CD14-positive monocyte (primary cell): ENCODE results near the gene KCNH1. TPM values are rescaled to one million over a fixed set of nuclear protein-coding genes. Genes with fewer than 3 reads are reported as not detected.

Experiments
- DNase-seq, 3 donors: peaks; one replicate each; pipeline ENCODE4 v3.0.0-alpha.2; 2011 to 2022
- H2AFZ ChIP-seq: 2 replicates; pipeline ENCODE4 v1.6.0; 2012; ENCODE audit warnings: mild to moderate bottlenecking, low read depth, low read length, inconsistent platforms; ENCODE audit not compliant: insufficient read depth, poor library complexity, severe bottlenecking
- H3K27ac ChIP-seq, 2 donors: 1 replicate in 1 of 2; 2 replicates in 1 of 2; pipeline ENCODE4 v1.5.1; 2012 to 2013; ENCODE audit warnings: low read length in 2 of 2, control low read depth in 1 of 2, inconsistent platforms in 1 of 2, low read depth in 1 of 2, mild to moderate bottlenecking in 1 of 2
- H3K27me3 ChIP-seq, 2 donors: one replicate each; pipeline versions ENCODE4 v1.6.0 to v1.6.1; 2011 to 2013; ENCODE audit warnings: low read length in 2 of 2; ENCODE audit not compliant: control insufficient read depth in 2 of 2, insufficient read depth in 2 of 2
- H3K36me3 ChIP-seq, 2 donors: replicated peaks in 1 of 2; 1 replicate in 1 of 2; 2 replicates in 1 of 2; pipeline versions ENCODE4 v1.5.1 to v1.6.1; 2012 to 2013; ENCODE audit warnings: low read length in 2 of 2, control low read depth in 1 of 2, inconsistent platforms in 1 of 2, mild to moderate bottlenecking in 1 of 2; ENCODE audit not compliant: insufficient read depth in 2 of 2, control insufficient read depth in 1 of 2
- H3K4me1 ChIP-seq, 2 donors: 1 replicate in 1 of 2; 2 replicates in 1 of 2; pipeline versions ENCODE4 v1.5.1 to v1.6.1; 2012 to 2013; ENCODE audit warnings: low read length in 2 of 2, control low read depth in 1 of 2, inconsistent platforms in 1 of 2, mild to moderate bottlenecking in 1 of 2, moderate library complexity in 1 of 2; ENCODE audit not compliant: insufficient read depth in 2 of 2, control insufficient read depth in 1 of 2
- H3K4me2 ChIP-seq: replicated peaks from 2 replicates; pipeline ENCODE3; 2012; ENCODE audit warnings: low read length, moderate library complexity, mild to moderate bottlenecking; ENCODE audit not compliant: poor library complexity, severe bottlenecking; ENCODE audit errors: extremely low read depth
- H3K4me3 ChIP-seq, 3 experiments: fragments of 200-600 bp in 1 of 3; sonication (generic) in 1 of 3; replicated peaks in 1 of 3; 1 replicate in 2 of 3; 2 replicates in 1 of 3; pipeline ENCODE4 v1.5.1; 2011 to 2013; ENCODE audit warnings: low read length in 3 of 3, mild to moderate bottlenecking in 3 of 3, control low read depth in 2 of 3, low read depth in 2 of 3, inconsistent platforms in 1 of 3, moderate library complexity in 1 of 3
- H3K79me2 ChIP-seq: 2 replicates; pipeline ENCODE4 v1.6.0; 2012; ENCODE audit warnings: mild to moderate bottlenecking, control low read depth, inconsistent platforms, low read length, moderate library complexity; ENCODE audit not compliant: insufficient read depth
- H3K9ac ChIP-seq: 2 replicates; pipeline ENCODE4 v1.6.0; 2017; ENCODE audit warnings: low read length, mild to moderate bottlenecking; ENCODE audit not compliant: insufficient read depth, poor library complexity, severe bottlenecking
- H3K9me3 ChIP-seq, 2 donors: replicated peaks in 1 of 2; 1 replicate in 1 of 2; 2 replicates in 1 of 2; pipeline versions ENCODE4 v1.5.1 to v1.6.1; 2012 to 2013; ENCODE audit warnings: low read length in 2 of 2, control low read depth in 1 of 2; ENCODE audit not compliant: control insufficient read depth in 1 of 2, insufficient read depth in 1 of 2
- H4K20me1 ChIP-seq: 2 replicates; pipeline ENCODE4 v1.6.0; 2012; ENCODE audit warnings: mild to moderate bottlenecking, low read length, control low read depth, moderate library complexity; ENCODE audit not compliant: insufficient read depth
- H3K27ac Mint-ChIP-seq, 7 donors: one replicate each; pipeline ENCODE4 v1.8.0; 2020; ENCODE audit warnings: mild to moderate bottlenecking in 7 of 7, mixed read lengths in 7 of 7, moderate library complexity in 6 of 7, inconsistent platforms in 2 of 7
- H3K27me3 Mint-ChIP-seq, 3 donors: one replicate each; pipeline ENCODE4 v1.8.0; 2021 to 2022; ENCODE audit warnings: low read depth in 3 of 3, mild to moderate bottlenecking in 3 of 3, mixed read lengths in 3 of 3, moderate library complexity in 3 of 3, inconsistent platforms in 1 of 3
- H3K36me3 Mint-ChIP-seq, 2 donors: one replicate each; pipeline ENCODE4 v1.8.0; 2020; ENCODE audit warnings: mixed read lengths in 2 of 2, inconsistent platforms in 1 of 2, mild to moderate bottlenecking in 1 of 2
- H3K4me1 Mint-ChIP-seq: one replicate; pipeline ENCODE4 v1.8.0; 2020; ENCODE audit warnings: mild to moderate bottlenecking, mixed read lengths
- H3K4me3 Mint-ChIP-seq, 2 donors: one replicate each; pipeline ENCODE4 v1.8.0; 2020; ENCODE audit warnings: mild to moderate bottlenecking in 2 of 2, mixed read lengths in 2 of 2, moderate library complexity in 1 of 2
- H3K9me3 Mint-ChIP-seq, 7 donors: one replicate each; pipeline ENCODE4 v1.8.0; 2020 to 2022; ENCODE audit warnings: mixed read lengths in 7 of 7, mild to moderate bottlenecking in 6 of 7, moderate library complexity in 6 of 7, inconsistent platforms in 2 of 7
- WGBS: methylation state at CpG from one replicate; pipeline ENCODE4 v1.1.5; 2013; ENCODE audit warnings: missing lambda C conversion rate; ENCODE audit not compliant: insufficient coverage; 5-methylcytosine and 5-hydroxymethylcytosine counted together
- intact Hi-C, 2 donors: fragments of 100-400 bp; cut with micrococcal nuclease; formaldehyde crosslinking; loops; one replicate each; pipeline versions ENCODE4 v1.15.0 to v1.15.1; 2023
- polyA plus RNA-seq, 3 donors: library from polyadenylated mRNA; depleted of rRNA in 1 of 3; unstranded in 2 of 3; stranded (reverse) in 1 of 3; fragments of 300-500 nt in 2 of 3; fragments of >200 nt in 1 of 3; fragmentation: Illumina TruSeq in 2 of 3; gene quantifications; 1 replicate in 2 of 3; 2 replicates in 1 of 3; pipeline ENCODE4 v1.2.3, GENCODE V29; 2012 to 2021
- TF ChIP-seq, protein P1 (sequence below): fragments of 200-600 bp; IDR thresholded peaks from one replicate; pipeline ENCODE4 v1.8.0; 2022; ENCODE audit warnings: antibody characterized with exemption, mild to moderate bottlenecking

Gene KCNH1
- polyA plus RNA-seq, 3 donors: not detected

DNA sequence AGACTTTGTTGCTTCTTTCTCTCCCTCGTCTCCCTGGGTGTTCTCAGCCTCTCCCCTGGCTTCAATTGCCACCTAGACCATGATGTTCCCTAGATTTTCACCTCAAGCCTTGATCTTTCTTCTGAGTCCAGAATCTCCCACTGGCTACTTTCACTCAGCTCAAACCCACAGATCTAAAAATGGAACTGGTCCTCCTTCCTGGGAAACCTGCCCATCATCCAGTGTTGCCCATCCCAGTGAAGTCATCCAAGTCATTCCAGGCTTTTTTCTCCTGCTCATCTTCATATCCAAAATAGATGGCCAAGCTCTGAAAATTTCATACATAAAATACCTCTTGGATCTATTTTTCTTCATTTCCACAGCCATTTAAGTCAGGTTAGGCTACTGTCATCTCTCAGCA, 347.4 kb downstream of the KCNH1 start:
- Histone ChIP-seq H3K4me3 (no peak overlapping the region), H3K27ac (no peak overlapping the region), H2AFZ (no peak overlapping the region), H3K9me3 (no peaks in the 10 kb centered on the region), H3K9ac (no peak overlapping the region), H3K36me3 (no peaks in the 10 kb centered on the region), H3K4me2 (no peak overlapping the region), H3K79me2 (no peaks in the 10 kb centered on the region), H3K27me3 (no peaks in the 10 kb centered on the region), H3K4me1 (no peaks in the 10 kb centered on the region), H4K20me1 (no peaks in the 10 kb centered on the region)
- TF ChIP-seq, protein P1, sequence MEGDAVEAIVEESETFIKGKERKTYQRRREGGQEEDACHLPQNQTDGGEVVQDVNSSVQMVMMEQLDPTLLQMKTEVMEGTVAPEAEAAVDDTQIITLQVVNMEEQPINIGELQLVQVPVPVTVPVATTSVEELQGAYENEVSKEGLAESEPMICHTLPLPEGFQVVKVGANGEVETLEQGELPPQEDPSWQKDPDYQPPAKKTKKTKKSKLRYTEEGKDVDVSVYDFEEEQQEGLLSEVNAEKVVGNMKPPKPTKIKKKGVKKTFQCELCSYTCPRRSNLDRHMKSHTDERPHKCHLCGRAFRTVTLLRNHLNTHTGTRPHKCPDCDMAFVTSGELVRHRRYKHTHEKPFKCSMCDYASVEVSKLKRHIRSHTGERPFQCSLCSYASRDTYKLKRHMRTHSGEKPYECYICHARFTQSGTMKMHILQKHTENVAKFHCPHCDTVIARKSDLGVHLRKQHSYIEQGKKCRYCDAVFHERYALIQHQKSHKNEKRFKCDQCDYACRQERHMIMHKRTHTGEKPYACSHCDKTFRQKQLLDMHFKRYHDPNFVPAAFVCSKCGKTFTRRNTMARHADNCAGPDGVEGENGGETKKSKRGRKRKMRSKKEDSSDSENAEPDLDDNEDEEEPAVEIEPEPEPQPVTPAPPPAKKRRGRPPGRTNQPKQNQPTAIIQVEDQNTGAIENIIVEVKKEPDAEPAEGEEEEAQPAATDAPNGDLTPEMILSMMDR: no peak
- H3K9me3 Mint-ChIP-seq: peaks cover 0 to 5% (median 1%) of the 10 kb centered on the region in 7 donors
- no peaks in the 10 kb centered on the region for H3K4me1 Mint-ChIP-seq
- no peak for DNase-seq
- intact Hi-C loops: no loop called here
- WGBS: 89% methylated on average over 1 of the region's 1 CpG
- no peak overlapping the region for H3K4me3 Mint-ChIP-seq
- peaks cover 0 to 4% (median 0%) of the 10 kb centered on the region in 3 donors for H3K27me3 Mint-ChIP-seq
- no peaks in the 10 kb centered on the region for H3K36me3 Mint-ChIP-seq
- peak overlapping the region in 1 of 7 donors; percentile 4 for H3K27ac Mint-ChIP-seq

DNA sequence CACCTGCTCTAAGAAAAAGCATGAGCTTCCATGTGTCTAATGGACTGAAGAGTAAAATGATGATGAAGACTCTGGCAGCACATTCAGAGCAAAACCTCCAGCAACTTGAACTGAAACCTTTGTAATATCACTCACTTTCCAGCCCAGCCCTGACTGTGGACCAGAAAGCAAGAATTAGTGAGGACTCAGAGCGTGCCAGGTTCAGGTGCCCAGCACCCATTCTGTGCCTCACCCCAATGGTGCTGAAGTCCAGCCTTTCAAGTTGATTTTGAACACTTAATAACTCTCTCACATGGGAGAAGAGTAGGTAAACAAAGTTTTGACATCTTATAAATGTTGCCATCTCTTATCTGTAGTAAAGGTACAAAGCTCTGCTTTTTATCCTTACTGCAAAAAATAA, 350.0 kb downstream of the KCNH1 start:
- H3K4me2 ChIP-seq: no peak overlapping the region
- Mint-ChIP-seq H3K36me3 (no peaks in the 10 kb centered on the region), H3K4me1 (no peaks in the 10 kb centered on the region), H3K9me3 (peaks cover 0 to 4% (median 0%) of the 10 kb centered on the region in 7 donors), H3K4me3 (no peak overlapping the region), H3K27me3 (peaks cover 0 to 1% (median 0%) of the 10 kb centered on the region in 3 donors), H3K27ac (no peak overlapping the region)
- H3K27me3 ChIP-seq: no peaks in the 10 kb centered on the region
- H3K9ac ChIP-seq: no peak overlapping the region
- no peak overlapping the region for H3K27ac ChIP-seq
- no peak for DNase-seq
- no peaks in the 10 kb centered on the region for H3K9me3 ChIP-seq
- no peaks in the 10 kb centered on the region for H4K20me1 ChIP-seq
- intact Hi-C loops: no loop called here
- H2AFZ ChIP-seq: no peak overlapping the region
- no CpG with 5 or more reads among the region's 1 CpG for WGBS
- TF ChIP-seq, protein P1: no peak
- H3K79me2 ChIP-seq: no peaks in the 10 kb centered on the region
- no peak overlapping the region for H3K4me3 ChIP-seq
- no peaks in the 10 kb centered on the region for H3K36me3 ChIP-seq
- H3K4me1 ChIP-seq: no peaks in the 10 kb centered on the region
